Measurements from ENCODE around the gene CNGB1.
"Not testable (repeated sequence)": the region's sequence is repeated elsewhere in the genome, so short reads cannot be mapped to it uniquely, and the experiment has no call there.

The CNGB1 gene

GRCh38 chr16:57941016-57941664 is 29.8 kb downstream of the CNGB1 start:
- DNase-seq (ENCODE audit: low read depth, low spot score): no peak
- H3K4me3 ChIP-seq (ENCODE audit: low read length): no peak overlapping the region

DNA sequence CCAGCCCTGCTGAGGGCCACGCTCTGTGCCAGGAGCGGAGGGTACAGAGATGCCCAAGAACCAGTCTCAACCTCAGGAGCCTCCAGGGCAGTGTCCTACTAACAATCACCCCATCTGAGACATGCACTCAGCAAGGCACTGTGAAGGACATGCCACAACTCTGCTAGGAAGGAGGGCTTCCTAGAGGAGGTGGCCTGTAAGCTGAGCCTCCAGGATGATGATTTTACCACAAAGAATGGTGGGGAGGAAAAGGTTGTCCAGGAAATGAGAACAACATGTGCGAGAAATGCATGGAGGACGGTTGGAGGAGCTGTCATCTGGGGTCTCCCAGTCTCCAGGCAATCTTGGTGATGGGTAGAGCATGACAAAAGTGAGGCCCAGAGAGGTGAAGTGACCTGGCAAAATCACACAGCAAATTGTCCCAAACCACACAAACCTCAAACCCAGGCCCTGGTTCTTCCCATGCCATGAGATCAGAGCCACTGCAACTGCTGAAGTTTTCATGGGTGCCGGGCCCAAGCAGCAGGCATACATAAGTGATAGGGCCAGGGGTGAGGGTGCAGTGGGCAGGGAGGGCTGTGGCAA is 30.5 kb downstream of the CNGB1 start:
- DNase-seq (ENCODE audit: low read depth, low spot score): no peak
- H3K4me3 ChIP-seq (ENCODE audit: low read length): no peak overlapping the region

GRCh38 chr16:57939872-57940224 is 31.1 kb downstream of the CNGB1 start:
- DNase-seq (ENCODE audit: low read depth, low spot score): no peak
- no peak overlapping the region for H3K4me3 ChIP-seq (ENCODE audit: low read length)

DNA sequence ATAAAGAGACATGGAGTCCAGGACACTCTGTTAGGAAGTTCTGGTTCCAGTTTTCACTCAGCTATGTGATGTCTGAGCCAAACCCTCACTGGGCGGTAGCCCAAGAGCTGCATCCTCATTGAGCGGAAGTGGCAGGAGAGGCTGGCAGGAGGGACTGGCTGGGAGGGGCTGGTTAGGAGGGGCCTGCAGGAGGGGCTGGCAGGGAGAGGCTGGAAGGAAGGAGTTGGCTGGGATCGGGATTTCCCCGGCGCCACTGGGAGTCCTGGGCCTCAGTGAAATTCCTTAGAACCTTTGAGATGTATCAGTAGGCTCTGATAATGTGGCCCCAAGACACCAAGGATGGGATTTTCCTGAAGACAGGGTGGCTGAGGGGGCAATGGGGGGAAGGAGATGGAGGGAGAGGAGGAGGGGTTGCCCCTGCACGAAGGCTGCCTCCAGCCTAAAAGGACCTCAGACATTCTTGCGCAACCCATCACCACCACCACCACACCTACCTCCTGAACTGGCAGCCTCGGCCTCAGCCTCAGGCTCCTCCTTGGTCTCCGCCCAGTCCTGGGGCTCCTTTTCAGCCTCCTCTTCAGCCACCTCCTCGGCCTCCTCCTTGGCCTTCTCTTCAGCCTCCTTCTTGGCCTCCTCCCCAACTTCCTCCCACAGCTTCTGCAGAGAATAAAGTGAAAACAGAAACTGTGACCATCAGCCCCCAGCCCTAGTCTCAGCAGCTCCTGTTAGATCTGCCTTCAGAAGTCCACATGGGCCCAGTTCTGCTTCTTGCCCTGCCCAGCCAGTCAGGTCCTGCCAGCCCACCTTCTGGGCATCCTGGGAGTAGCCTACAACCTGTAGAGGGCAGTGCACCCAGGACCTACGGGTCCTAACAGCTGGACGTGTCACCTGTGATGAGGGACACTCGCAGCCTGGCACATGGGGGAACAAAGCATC is 31.7 kb downstream of the CNGB1 start:
- DNase-seq (ENCODE audit: low read depth, low spot score): no peak
- H3K4me3 ChIP-seq (ENCODE audit: low read length): no peak overlapping the region

- H3K4me3 ChIP-seq (ENCODE audit: low read length): no peak overlapping the region
- DNase-seq (ENCODE audit: low read depth, low spot score): no peak
Observed at GRCh38 chr16:57938484-57938883, 32.4 kb downstream of the CNGB1 start.

- DNase-seq (ENCODE audit: low read depth, low spot score): no peak
Observed at GRCh38 chr16:57937861-57938260, 33.1 kb downstream of the CNGB1 start.

GRCh38 chr16:57935904-57936303 is 35.0 kb downstream of the CNGB1 start:
- H3K4me3 ChIP-seq (ENCODE audit: low read length): no peak overlapping the region
- DNase-seq (ENCODE audit: low read depth, low spot score): no peak

More at GRCh38 chr16:57937861-57938260, 33.1 kb downstream of the CNGB1 start:
- H3K4me3 ChIP-seq (ENCODE audit: low read length): no peak overlapping the region

GRCh38 chr16:57930533-57930932 is 40.4 kb downstream of the CNGB1 start:
- no peak overlapping the region for H3K4me3 ChIP-seq (ENCODE audit: low read length)
- DNase-seq (ENCODE audit: low read depth, low spot score): no peak

DNA sequence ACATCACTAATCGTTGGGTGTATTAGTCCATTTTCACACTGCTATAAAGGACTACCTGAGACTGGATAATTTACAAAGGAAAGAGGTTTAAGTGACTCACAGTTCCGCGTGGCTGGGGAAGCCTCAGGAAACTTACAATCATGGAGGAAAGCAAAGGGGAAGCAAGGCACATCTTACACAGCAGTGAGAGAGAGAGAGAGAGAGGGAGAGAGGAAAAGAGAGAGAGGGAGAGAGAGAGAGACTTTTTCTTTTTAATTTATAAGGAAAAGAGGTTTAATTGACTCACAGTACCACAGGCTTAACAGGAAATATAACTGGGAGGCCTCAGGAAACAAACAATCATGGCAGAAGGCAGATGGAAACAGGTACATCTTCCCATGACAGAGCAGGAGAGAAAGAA is 41.7 kb downstream of the CNGB1 start:
- no peak for DNase-seq (ENCODE audit: low read depth, low spot score)
- no peak overlapping the region for H3K4me3 ChIP-seq (ENCODE audit: low read length)

DNA sequence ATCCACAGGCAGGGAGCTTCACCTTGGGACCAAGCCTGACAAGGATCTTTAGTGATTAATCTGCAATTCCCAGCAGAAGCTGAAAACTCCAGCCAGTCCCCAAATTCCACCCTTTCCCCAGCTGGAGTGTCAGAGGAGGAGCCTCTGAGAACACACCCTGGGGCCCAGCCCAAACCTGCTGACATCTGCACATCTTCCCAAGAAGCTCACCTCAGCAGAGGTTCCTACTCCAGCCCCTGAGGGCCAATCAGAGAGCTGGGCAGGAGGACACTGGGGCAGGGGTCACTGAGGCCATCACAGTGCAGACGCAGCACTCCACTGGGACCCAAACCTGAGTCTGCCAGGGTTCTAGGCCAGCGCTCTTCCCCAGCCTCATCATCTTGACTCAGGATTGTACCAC is 44.9 kb downstream of the CNGB1 start:
- DNase-seq (ENCODE audit: low read depth, low spot score): no peak
- no peak overlapping the region for H3K4me3 ChIP-seq (ENCODE audit: low read length)

GRCh38 chr16:57925310-57925709 is 45.6 kb downstream of the CNGB1 start:
- DNase-seq (ENCODE audit: low read depth, low spot score): no peak
- no peak overlapping the region for H3K4me3 ChIP-seq (ENCODE audit: low read length)

- H3K4me3 ChIP-seq (ENCODE audit: low read length): no peak overlapping the region
- no peak for DNase-seq (ENCODE audit: low read depth, low spot score)
Observed at GRCh38 chr16:57924514-57924913, 46.4 kb downstream of the CNGB1 start.

DNA sequence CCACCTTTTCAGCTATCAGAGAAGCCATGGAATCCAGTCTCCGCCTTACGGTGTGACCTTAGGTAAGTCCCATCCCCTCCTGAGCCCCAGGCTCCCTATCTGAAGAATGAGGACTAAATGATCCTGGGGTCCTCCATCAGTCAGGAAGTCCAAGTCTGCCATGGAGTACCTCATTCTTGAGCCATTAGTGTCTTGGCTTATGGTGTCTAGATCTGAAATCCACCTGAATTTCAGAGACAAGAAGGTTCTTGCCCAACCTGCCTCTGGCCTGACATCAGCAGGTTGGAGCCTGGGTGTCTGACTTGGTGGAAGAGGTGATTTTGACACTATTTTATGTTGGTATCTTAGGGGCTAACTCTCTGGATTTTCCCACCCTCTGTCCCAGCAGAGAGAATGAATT is 47.1 kb downstream of the CNGB1 start:
- no peak overlapping the region for H3K4me3 ChIP-seq (ENCODE audit: low read length)
- DNase-seq (ENCODE audit: low read depth, low spot score): no peak

GRCh38 chr16:57923418-57923817 is 47.5 kb downstream of the CNGB1 start:
- no peak overlapping the region for H3K4me3 ChIP-seq (ENCODE audit: low read length)
- DNase-seq (ENCODE audit: low read depth, low spot score): no peak

DNA sequence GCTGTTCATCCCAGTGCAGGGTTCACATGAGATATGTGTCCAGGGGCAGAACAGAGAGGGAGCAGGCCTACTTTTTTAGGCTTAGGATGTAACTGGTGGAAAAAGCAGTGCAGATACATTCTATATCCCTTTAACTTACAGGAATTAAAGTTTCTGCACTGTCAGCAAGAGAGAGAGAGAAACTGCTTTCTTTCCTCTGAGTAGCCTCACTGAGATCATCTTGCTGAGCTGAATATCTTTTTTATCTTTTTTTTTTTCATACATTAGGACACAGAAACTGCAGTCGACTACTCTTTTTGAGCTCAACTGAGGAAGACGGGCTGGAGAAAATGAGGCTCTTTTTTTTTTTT is 50.1 kb downstream of the CNGB1 start:
- DNase-seq (ENCODE audit: low read depth, low spot score): no peak
- H3K4me3 ChIP-seq (ENCODE audit: low read length): no peak overlapping the region

GRCh38 chr16:57920215-57920879 is 50.6 kb downstream of the CNGB1 start:
- DNase-seq (ENCODE audit: low read depth, low spot score): no peak
- no peak overlapping the region for H3K4me3 ChIP-seq (ENCODE audit: low read length)

- no peak for DNase-seq (ENCODE audit: low read depth, low spot score)
- no peak overlapping the region for H3K4me3 ChIP-seq (ENCODE audit: low read length)
Observed at GRCh38 chr16:57918994-57919393, 51.9 kb downstream of the CNGB1 start.

DNA sequence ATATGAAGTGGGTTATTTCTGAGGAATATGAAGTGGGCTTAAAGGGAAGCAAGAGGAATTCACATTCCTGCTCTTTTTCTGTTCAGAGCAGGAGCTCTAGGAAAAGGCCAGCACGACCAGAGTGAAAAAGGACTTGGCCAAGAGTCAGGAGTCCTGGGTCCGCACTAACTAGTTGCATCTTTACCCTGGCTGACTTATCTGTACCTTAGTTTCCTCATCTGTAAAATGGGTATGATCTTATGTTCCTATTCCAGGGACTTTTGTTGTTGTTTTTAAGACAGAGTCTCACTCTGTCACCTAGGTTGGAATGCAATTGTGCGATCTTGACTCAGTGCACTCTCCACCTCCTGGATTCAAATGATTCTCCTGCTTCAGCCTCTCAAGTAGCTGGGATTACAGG is 52.5 kb downstream of the CNGB1 start:
- H3K4me3 ChIP-seq (ENCODE audit: low read length): no peak overlapping the region
- DNase-seq (ENCODE audit: low read depth, low spot score): no peak

DNA sequence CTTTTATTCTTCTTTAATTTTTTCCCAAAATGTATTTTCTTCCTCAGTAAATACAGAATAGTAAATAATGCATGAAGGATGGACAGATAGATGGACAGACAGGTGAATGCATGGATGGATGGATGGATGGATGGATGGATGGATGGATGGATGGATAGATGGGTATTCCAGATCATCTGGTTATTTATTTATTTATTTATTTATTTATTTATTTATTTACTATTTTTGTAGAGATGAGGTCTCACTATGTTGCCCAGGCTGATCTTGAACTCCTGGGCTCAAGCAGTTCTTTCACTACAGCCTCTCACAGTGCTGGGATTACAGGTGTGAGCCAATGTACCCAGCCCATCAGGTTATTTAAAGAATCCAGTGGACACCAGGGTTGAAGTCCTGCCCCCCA is 53.0 kb downstream of the CNGB1 start:
- not testable (repeated sequence) for DNase-seq (ENCODE audit: low read depth, low spot score); H3K4me3 ChIP-seq (ENCODE audit: low read length)

GRCh38 chr16:57917489-57917888 is 53.4 kb downstream of the CNGB1 start:
- H3K4me3 ChIP-seq (ENCODE audit: low read length); DNase-seq (ENCODE audit: low read depth, low spot score): not testable (repeated sequence)

All from Jurkat, Clone E6-1 (cell line).